NCI-H1048 (cell line): ENCODE measurements around the gene MED13.
"Not testable (repeated sequence)": the region's sequence is repeated elsewhere in the genome, so short reads cannot be mapped to it uniquely, and the experiment has no call there.

Source experiments
- DNase-seq: peaks from one replicate; lab custom pipeline; 2025; lab: John Stamatoyannopoulos, UW

MED13 gene

DNA sequence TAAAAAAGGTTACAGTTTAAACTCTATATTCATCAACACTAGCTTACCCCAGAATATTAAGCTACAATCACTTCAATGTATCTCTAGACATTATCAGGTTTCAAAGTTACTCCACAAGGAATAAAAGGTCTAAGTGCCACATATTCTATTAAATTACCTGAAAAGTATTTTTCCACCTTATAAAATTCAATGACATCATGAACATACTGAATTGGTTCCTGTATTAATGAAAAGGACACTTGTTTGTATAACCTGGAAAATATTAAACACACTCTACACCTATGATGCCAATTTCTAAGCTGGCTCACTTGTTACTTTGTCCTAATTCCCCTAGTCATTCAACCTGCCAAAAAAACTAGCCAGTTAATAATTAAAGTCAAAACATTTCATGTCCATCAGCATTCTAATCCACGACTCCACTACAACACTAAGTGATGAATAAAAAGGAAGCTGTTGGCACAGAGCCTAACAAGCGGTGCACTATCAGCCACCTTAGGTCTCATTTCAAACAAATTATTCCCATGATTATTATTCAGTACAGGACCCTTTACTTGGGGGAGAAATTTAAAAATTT is 12.2 kb downstream of the MED13 start:
- DNase-seq = no peak

DNA sequence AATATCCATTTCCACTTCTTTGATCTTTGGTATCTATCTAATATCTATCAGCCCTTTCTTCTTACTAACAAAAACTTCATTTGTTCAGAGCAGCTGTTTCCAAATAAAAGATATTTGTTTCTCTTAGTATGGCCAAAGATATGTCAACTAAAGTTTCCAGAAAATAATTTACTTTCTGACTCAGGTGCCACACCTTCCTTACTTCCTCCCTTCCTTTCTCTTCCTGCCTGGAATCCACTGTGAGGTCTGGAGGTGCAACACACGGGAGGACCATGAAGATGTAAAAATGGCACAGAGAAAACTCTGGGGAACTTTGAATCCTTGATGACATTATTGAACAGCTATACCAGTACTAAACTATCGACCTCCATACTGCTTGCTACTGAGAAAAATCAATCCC is 14.0 kb downstream of the MED13 start:
- DNase-seq = no peak

DNA sequence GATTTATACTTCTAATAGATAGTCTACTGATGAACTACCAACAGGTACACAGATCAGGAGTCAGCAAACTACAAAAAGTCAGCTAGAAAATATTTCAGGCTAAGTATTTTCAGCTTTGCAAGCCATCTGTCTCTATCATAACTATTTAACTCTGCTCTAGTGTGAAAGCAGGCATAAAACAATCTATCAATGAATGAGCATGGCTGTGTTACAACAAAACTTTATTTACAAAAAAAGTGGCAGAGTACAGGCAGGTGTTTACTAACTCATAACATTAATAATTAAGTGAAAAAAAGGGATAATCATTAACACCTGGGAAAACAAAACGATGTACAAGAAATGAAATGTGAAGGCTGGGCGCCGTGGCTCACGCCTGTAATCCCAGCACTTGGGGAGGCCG is 15.8 kb downstream of the MED13 start:
- DNase-seq = no peak

DNA sequence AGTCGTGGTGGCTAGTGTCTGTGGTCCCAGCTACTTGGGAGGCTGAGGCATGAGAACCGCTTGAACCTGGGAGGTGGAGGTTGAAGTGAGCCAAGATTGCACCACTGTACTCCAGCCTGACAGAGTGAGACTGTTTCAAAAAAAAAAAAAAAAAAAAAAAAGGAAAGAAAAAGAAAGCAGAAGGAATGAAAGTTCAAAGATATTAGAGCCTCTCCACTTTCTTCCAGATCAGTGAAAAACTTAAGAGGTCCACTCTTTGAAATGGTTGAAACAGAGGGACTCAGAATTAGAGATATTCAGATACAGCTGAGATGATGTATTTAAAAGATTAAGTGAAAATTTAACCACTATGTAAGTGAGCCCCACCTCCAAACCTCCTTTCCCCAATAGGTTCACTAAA is 16.8 kb downstream of the MED13 start:
- DNase-seq = no peak

DNA sequence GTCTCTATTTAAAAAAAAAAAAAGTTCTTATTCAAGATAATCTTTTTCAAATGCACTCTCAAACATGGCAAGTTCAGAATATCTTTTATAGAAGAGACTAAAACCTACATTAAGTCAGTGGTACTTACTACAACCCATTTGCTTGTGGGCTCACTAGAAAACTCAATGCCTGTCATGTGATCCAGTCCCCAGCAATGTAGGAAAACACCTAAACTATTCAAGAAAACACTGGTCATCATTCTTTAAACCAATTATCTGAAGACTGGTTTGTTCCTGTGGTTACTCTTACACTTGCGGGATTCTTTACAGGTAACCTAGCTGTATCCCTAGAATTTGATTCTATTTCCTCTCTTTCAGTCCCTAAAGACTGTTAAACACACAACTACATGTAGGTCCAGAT is 19.6 kb downstream of the MED13 start:
- no peak for DNase-seq

DNA sequence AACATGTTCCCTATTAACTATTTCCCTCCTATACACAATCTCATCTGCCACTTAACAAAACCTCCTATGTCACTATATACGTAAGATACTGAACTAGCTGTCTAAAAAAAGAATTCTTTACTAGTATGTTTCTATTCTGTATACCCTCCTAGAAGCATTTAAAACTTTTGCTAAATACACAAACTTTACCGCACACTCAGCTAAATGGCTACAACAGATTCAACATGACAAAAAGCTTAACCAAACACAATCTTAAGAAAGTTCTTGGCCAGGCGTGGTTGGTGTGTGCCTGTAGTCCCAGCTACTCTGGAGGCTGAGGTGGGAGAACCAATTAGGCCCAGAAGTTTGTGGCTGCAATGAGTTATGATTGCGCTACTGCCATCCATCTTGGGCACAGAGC is 20.0 kb downstream of the MED13 start:
- no peak for DNase-seq

DNA sequence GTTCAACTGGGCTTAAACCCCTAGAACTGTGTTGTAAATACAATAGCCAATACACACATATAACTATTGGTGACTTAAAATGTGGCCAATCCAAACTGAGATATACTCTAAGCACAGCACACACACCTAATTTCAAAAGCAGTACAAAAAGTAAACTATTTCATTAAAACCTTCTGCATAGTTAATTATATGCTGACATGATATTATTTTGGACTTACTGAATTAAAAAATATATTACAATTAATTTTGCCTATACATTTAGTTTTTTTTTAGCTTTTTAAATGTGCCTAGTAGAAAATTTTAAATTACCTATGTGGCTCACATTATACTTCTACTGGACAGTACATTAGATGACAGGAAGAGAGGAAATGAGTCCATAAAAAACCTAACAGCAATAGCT is 21.5 kb downstream of the MED13 start:
- no peak for DNase-seq

DNA sequence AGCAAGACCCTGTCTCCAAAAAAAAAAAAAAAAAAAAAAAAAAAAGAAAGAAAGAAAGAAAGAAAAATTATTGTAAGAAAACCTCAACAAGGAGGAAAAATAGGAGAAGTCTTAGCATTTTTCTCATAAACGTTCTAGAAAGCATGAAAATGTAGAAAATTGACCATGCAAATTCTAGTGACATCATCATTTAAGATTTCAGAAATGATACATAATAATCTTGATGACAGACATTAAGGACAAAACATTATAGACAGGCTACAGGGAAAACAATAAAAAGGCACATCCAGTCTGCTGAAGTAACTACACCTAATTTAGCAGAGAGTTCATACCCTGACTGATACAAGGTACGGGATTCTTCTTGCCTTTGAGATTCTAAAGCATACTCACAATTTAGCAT is 21.9 kb downstream of the MED13 start:
- DNase-seq = no peak

DNA sequence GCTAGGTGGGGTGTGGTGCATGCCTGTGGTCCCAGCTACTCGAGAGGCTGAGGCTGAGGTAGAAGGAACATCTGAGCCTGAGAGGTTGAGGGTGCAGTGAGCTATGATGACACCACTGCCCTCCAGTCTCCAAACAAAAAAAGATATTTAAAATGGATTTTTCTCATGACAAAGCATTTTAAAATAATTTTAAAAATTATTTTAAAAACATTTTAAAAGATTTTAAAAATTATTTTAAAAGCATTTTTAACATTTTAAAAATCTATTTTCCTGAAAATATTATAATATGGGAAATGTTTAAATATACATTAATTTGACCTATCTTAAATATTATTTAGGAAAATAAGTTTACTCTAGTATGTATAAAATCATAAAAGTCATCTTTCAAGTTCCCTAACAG is 26.8 kb downstream of the MED13 start:
- no peak for DNase-seq

DNA sequence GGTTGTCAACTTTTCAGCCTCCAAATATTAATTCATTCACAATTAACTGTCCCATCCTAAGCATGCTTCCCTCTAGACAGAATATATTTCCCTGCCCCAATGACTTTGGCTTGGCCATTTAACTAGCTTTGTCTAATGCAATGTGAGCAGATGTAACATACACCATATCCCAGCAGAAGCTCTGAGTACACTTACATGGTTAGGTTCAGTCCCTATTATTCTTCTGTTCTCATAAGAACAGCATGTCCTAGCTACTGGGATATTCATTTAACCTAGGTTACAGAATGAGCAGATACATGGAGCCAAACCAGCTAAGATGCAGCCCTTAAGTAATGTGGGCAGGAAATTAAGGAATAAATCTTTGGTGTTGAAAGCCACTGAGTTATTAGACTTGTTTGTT is 31.8 kb downstream of the MED13 start:
- no peak for DNase-seq

DNA sequence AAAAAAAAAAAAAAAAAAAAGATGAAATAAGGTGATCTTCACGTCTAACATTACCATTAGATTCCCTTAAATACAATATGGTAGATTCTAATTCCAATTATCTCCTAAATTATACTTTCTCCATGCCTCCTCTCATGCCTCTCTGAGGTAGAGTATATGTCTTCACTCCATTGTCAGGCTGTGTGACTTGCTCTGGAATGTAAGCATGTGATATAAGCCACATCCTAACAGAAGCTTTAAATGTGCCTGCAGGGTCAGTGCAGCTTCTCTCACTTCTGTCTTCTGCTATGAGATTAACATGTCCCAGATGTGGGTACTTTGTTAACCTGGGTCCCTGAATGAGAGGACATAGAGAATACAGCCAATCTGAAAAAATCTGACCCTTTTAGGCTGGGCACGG is 32.6 kb downstream of the MED13 start:
- DNase-seq = no peak

DNA sequence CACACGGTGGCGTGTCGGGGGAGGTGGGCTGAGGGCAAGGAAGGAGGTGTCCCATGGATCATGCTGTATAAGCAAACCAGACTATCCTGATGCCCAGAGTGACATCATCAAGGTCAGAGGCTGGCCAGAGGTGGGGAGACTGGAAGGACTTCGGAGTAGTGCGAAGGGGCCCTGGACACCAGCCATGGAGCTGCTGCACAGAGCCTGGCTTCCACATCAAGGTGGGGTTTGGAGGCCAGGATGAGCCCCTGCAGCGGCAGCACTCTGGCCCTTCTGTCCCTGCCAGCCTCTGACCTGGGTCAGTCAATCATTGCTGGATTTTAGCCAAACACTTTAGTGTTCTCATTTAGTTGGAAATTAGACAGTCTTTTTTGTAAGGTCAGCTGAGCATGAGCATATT is 34.8 kb downstream of the MED13 start:
- DNase-seq = no peak

DNA sequence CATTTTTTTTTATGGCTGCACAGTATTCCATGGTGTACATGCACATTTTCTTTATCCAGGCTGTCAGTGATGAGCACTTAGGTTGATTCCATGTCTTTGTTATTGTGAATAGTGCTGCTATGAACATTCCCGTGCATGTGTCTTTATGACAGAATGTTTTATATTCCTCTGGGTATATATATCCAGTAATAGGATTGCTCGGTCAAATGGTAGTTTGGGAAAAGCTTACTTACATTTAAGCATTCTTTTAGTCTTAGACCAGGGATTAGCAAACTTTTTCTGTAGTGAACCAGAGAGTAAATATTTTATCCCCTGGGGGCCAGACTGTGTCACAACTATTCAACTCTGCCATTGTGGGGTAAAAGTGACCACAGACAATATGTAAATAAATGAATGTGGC is 40.2 kb downstream of the MED13 start:
- DNase-seq = no peak

DNA sequence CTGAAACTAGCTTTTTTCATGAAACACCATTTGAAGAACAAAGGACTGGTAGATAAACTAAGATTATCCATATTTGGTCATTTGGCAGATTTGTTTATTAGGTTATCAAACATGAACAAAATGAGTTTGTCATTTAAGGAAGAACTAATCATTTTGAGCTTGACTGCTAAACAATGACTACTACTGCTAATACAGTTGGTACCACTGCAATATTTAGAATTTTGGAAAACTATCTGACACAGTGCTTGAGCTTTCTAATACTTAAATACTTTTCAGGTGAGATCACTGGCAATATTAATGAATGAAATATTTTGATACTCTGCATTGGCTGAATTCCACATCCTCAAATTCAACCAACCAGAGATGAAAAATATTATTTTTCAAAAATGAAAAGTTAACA is 47.2 kb downstream of the MED13 start:
- no peak for DNase-seq

DNA sequence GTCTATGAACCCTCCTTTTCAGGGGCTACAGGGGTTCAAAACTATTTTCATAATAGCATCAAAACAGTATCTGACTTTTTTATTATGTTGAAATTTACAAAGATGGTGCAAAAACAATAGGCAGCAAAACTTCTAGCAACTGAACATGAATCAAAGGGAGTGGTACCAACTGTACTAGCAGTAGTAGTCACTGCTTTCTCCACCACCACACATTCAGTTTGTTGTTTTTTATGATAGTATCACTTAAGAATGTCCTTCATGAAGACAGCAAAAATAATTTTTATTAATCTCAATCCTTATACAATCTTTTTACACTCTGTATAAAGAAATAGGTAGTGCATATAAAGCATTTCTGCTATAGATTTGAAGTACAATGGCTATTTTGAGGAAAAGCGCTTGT is 47.6 kb downstream of the MED13 start:
- DNase-seq = no peak

DNA sequence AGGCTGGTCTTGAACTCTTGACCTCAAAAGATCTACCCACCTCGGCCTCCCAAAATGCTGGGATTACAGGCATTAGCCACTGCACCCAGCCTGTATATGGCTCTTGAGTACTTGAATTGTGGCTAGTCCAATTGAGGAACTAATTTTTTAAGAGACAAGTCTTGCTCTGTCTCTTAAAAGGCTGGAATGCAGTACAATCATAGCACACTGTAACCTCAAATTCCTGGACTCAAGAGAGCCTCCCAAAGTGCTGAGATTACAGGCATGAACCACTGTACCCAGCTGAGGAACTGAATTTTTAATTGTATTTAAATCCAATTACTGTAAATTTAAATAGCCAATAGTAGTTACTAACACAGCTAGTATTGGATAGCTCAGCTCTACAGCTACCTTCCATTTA is 50.6 kb downstream of the MED13 start:
- no peak for DNase-seq

DNA sequence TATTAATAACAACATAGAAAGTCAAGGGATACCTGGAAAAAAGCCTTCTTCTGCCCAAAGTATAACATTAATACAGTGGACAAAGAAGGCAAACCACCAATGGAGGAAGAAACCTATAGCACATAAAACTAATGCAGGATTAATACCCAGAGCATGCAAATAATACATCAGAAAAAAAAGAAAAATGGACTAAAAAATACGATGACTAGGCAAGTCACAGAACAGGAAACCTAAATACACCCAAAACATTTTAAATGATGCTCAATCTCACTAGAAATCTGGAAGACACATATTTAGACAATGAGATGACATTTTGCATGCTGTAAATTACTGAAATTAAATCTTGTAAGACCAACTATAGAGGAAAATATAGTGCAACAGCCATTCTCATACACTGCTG is 55.9 kb downstream of the MED13 start:
- no peak for DNase-seq

DNA sequence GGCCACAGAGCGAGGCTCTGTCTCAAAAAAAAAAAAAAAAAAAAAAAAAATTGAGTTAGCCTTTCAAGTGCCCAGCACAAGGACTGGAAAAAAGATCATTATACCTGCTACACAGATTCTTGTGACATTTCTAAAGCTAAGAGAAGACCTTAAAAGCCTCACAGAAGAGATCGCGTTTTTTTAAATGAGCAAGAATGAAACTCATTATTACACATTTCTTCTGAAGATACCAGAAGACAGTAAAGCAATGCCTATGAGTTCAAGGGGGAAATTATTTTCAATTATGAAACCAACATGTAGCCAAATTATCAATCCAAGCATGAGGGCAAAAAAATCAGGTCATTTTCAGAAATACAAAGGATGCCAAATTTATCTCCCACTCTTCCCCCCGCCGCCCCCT is 56.8 kb downstream of the MED13 start:
- DNase-seq = no peak

DNA sequence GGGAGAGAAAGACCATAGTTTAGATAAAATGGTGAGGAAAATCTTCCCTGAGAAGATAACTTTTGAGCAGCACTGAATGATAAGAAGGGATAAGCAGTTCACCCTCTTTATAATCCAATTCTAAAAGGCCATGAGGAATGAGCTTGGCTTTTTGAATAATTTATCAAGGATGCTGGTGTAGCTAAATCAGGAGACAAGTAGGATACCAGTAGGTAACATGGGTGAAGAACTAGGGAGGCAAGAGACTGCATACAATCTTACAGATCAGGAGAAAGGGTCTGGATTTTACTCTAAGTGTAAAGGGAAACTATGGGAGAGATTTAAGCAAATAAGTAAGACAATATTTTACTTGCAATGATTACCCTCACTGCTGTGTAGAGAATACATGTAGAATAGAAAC is 60.7 kb downstream of the MED13 start:
- DNase-seq = no peak

DNA sequence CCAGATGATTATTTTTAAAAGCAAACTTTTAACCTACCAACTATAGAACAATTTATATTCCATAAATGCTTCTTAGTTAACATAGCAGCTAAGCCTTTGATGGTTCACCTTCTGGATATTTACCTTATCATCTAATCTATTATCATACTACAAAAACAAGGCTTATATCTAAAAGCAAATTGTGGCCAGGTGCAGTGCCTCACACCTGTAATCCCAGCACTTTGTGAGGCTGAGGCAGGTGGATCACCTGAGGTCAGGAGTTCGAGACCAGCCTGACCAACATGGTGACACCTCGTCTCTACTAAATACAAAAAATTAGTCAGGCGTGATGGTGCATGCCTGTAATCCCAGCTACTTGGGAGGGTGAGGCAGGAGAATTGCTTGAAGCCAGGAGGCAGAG is 61.9 kb downstream of the MED13 start:
- DNase-seq = not testable (repeated sequence)

DNA sequence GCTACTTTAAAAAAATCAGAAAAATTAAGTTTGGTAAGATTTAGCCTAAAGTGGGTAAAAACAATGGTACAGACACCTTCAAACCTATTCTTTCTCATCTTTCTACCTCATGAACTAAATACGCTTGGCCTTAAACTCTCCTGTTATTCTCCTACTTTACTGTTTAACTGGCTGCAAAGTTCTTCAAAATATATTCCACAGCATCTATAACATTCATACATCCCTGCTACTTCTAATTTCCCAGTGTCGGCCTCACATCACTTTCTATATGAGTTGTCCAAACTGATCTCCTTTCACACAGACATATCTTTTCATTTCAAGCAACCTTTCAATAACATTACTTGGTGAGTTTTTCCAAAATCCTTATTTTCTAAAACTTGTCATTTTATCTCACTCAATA is 64.0 kb downstream of the MED13 start:
- no peak for DNase-seq

DNA sequence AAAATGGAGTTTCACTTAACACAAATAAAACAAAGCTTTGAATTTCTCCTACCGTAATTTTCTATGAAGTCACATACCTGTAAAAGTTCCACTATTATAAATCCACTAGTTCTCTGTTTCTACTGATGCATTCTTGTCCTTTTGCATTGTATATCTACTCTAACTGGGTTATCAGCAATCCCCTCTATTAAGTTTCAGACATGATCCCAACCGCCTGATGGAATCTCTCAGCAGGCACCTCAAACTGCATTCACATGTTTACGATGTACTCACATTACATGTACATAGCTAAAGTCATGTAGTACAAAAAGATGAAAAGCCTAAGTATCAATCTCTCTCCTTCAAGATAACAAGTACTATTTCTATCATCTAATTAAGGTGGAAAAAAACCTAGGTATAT is 64.9 kb downstream of the MED13 start:
- no peak for DNase-seq

DNA sequence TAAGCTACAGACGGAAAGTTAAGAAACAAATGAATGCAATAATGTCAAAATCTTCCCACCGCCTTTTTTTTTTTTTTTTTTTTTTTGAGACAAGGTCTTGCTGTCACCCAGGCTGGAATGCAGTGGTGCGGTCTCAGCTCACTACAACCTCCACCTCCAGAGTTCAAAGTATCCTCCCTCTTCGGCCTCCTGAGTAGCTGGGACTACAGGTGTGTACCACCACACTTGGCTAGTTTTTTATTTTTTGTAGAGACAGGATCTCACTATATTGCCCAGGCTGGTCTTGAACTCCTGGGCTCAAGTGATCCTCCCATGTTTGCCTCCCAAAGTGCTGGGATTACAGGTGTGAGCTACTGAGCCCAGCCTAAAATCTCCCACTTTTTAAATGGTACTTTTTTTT is 66.5 kb downstream of the MED13 start:
- DNase-seq = not testable (repeated sequence)

DNA sequence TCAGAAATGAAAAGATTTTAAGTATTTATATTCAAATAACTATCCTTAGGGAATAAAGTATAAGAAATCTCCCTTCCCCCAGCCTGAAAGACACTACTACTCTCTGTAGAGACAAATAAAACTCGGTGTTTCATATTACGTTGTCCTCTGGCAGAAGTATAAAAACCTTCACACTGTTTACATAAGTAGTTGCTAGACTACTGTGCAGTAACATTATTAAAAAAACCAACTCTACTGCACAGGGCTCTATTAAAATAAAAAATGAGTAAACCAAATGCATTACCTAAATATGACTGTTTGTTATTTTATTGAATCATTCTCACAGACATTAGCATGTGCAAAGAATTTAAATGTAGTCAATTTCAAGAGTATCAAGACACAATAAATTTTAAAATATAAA is 67.4 kb downstream of the MED13 start:
- no peak for DNase-seq
